HG03045 (cell line): ENCODE data around the gene GXYLT1.
A peak's percentile ranks its signal among the peaks of the same experiment; 100 is the strongest.
"Not testable (repeated sequence)": the region's sequence is repeated elsewhere in the genome, so short reads cannot be mapped to it uniquely, and the experiment has no call there.

Source experiments
- ATAC-seq: cut with Tn5 transposase; IDR thresholded peaks from one replicate; pipeline ENCODE4 v1.9.1; 2021; ENCODE audit warnings: mild to moderate bottlenecking, moderate library complexity; ENCODE audit not compliant: unreplicated experiment

The GXYLT1 gene

GRCh38 chr12:42099433-42099832, 45.2 kb downstream of the GXYLT1 start:
- no peak for ATAC-seq

GRCh38 chr12:42097971-42098370, 46.7 kb downstream of the GXYLT1 start:
- peak; percentile 87 for ATAC-seq

- no peak for ATAC-seq
These were observed 50.4 kb downstream of the GXYLT1 start for GRCh38 chr12:42094277-42094676.

- no peak for ATAC-seq
These were observed 52.9 kb downstream of the GXYLT1 start for GRCh38 chr12:42091769-42092168.

- ATAC-seq = no peak
These were observed 53.8 kb downstream of the GXYLT1 start for GRCh38 chr12:42090899-42091298.

GRCh38 chr12:42086031-42086430, 58.6 kb downstream of the GXYLT1 start:
- no peak for ATAC-seq

- no peak for ATAC-seq
These were observed 59.1 kb downstream of the GXYLT1 start for GRCh38 chr12:42085594-42085993.

GRCh38 chr12:42084522-42084921, 60.2 kb downstream of the GXYLT1 start:
- no peak for ATAC-seq

GRCh38 chr12:42076976-42077375, 67.7 kb downstream of the GXYLT1 start:
- no peak for ATAC-seq

- no peak for ATAC-seq
These were observed 74.6 kb downstream of the GXYLT1 start for GRCh38 chr12:42070036-42070435.

GRCh38 chr12:42059127-42059526, 85.5 kb downstream of the GXYLT1 start:
- no peak for ATAC-seq

- peak; percentile 70 for ATAC-seq
These were observed 88.5 kb downstream of the GXYLT1 start for GRCh38 chr12:42056130-42056529.

GRCh38 chr12:42053456-42053855, 91.2 kb downstream of the GXYLT1 start:
- no peak for ATAC-seq

- ATAC-seq = not testable (repeated sequence)
These were observed 95.7 kb downstream of the GXYLT1 start for GRCh38 chr12:42048980-42049379.

GRCh38 chr12:42039577-42039976, 105.1 kb downstream of the GXYLT1 start:
- no peak for ATAC-seq

- ATAC-seq = no peak
These were observed 105.5 kb downstream of the GXYLT1 start for GRCh38 chr12:42039176-42039575.

- ATAC-seq = no peak
These were observed 112.7 kb downstream of the GXYLT1 start for GRCh38 chr12:42031847-42032564.
